Stimulated activated CD8-positive, alpha-beta memory T cell treated with anti-CD3 and anti-CD28 coated beads, Interleukin-12 subunit alpha, Interleukin-12 subunit beta, amount 100 ng/mL, for 4 hours (primary cell): ENCODE data around the gene ATP1A2.

ENCODE experiments used
- DNase-seq: peaks from one replicate; pipeline ENCODE4 v3.0.0-alpha.2; 2020; ENCODE audit warnings: low read depth

Gene ATP1A2

GRCh38 chr1:160146107-160146506 lies 30.5 kb downstream of the ATP1A2 start:
- DNase-seq, result no peak

DNA sequence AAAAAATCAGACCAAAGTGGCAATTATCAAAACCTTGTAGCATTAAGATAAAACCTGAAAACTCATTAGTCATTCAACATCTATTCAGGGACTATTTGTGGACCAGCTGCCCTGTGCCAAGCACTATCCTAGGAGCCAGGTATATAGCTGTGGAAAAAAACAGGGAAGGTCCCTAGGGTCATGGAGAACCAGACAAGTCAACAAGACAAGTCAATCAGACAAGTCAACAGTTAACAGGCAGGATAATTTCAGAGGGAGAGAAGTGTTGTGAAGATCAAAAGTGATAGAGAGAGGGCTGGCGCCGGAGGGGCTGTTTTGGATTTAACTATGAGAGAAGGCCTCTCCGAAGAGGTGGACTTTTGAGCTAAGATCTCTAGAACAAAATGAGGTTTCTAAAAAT lies 32.6 kb downstream of the ATP1A2 start:
- DNase-seq, result no peak

DNA sequence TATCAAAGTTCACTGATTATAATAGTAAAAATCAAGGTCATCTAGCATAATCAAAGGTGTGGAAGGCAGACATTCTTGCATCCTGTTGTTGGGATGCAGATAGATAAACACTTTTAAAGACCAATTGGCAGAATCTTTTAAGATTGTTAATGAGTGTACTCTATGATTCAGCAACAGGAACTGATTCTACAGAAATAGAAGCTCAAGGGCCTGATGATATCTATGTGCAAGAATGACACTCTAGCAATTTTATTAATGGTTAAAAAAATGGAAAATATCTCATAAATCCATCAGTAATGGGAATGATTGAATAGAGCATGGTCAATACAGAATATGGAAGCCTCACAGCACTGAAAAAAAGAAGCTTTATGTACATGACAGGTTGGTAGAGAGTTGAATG lies 33.7 kb downstream of the ATP1A2 start:
- no peak for DNase-seq

GRCh38 chr1:160149716-160150115 lies 34.2 kb downstream of the ATP1A2 start:
- no peak for DNase-seq

DNA sequence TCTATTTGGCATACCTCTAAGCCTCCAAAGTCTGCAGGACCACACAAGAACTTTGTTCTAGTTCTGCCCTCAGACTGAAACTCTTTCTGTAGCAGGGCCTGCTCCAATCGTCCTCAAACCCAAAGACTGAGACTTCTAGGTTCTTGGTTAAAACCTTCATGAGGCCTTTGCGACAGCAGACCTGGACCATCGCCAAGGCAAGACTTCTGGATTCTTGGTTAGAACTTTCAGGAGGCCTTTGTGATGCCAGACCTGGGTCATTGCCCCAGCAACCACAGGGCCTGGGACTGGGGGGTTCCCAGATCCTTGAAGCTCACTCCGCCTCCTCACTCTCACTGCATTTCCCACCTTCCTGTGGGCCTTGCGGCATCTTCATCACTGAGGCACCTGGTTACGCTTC lies 35.7 kb downstream of the ATP1A2 start, which contains the start of gene ATP1A4:
TSS of gene ATP1A4 (plus strand) at position 301 of the 400 bp plus-strand sequence. CDS start 438 bp downstream, outside the sequence.
- DNase-seq, result no peak

- no peak for DNase-seq
Observed at GRCh38 chr1:160154790-160155189, 39.2 kb downstream of the ATP1A2 start.

DNA sequence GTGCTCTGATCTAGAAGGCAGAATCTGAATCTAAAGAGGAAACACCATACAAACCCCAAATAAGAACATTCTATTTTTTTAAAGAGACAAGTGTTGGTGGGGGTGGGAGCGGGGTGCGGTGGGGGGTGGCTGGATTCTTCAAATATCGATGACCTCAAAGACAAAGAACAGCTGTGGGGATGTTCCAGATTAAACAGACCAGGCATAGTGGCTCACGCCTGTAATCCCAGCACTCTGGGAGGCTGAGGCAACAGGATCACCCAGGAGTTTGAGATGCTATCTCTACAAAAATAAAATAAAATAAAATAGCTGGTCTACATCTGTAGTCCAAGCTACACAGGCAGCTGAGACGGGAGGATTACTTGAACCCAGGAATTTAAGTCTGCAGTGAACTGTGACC lies 40.8 kb downstream of the ATP1A2 start:
- DNase-seq, result no peak

GRCh38 chr1:160157174-160157573 lies 41.6 kb downstream of the ATP1A2 start:
- no peak for DNase-seq

- no peak for DNase-seq
Observed at GRCh38 chr1:160158031-160158430, 42.5 kb downstream of the ATP1A2 start.

GRCh38 chr1:160158534-160158933 lies 43.0 kb downstream of the ATP1A2 start:
- no peak for DNase-seq

GRCh38 chr1:160159846-160160245 lies 44.3 kb downstream of the ATP1A2 start:
- no peak for DNase-seq

- DNase-seq, result no peak
Observed at GRCh38 chr1:160161965-160162705, 46.6 kb downstream of the ATP1A2 start.

- no peak for DNase-seq
Observed at GRCh38 chr1:160162931-160163330, 47.4 kb downstream of the ATP1A2 start.

DNA sequence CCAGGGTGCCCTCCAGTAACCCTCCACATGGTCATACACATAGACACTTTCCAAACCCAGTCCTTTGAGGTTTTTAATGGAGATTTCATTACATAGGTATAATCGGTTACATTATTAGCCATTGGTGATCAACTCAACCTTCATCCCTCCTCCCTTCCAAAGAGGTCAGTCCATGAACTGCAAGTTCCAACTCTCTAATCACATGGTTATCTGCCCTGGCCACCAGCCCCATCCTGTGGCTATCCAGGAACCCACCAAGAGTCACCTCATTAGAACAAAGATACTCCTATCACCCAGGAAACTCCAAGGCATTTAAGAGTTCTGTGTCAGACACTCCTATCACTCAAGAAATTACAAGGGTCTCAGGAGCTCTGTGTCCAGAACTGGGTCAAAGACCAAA lies 48.1 kb downstream of the ATP1A2 start:
- DNase-seq, result no peak

DNA sequence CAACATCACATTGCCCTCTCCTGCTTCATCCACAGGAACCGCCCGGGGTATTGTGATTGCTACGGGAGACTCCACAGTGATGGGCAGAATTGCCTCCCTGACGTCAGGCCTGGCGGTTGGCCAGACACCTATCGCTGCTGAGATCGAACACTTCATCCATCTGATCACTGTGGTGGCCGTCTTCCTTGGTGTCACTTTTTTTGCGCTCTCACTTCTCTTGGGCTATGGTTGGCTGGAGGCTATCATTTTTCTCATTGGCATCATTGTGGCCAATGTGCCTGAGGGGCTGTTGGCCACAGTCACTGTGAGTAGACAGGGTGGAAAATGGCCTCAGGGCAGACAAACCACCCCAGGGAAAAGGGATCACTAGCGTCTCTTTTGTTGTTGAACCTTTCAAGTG lies 48.6 kb downstream of the ATP1A2 start:
- no peak for DNase-seq

DNA sequence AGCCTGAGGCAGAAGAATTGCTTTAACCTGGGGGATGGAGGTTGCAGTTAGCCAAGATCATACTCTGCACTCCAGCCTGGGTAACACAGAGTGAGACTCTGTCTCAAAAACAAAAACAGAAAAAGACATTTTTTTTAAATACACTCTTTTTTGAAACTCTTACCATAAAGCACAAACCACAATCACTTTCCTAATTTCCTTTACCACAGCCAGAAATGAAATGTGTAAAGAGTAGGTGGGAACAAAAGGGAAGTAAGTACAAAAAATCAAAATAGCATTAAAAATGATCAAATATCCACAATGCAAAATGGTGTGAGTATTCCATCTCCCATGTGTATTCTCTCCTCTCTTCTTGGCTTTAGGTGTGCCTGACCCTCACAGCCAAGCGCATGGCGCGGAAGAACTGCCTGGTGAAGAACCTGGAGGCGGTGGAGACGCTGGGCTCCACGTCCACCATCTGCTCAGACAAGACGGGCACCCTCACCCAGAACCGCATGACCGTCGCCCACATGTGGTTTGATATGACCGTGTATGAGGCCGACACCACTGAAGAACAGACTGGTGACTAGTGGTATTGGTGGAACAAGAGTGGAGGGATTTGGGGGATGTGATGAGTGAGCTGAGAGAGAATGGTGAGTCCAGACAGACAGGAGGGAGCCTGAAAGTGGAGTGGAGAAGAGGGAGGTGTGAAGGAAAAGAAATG lies 50.8 kb downstream of the ATP1A2 start:
- DNase-seq, result no peak

DNA sequence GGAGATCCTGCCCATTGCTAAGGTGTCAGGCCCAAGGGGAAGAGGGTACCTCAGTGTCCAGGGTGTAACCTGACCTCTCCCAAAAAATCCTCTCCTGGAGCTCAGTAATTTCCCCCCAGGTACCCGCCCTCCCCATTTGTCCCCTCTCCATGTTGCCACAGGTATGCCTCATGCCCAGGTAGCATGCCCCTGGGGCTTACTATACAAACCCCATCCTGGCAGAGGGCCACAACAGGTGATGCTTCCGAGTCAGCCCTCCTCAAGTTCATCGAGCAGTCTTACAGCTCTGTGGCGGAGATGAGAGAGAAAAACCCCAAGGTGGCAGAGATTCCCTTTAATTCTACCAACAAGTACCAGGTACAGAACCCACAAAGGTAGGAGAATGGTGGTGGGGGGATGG lies 51.5 kb downstream of the ATP1A2 start:
- no peak for DNase-seq

DNA sequence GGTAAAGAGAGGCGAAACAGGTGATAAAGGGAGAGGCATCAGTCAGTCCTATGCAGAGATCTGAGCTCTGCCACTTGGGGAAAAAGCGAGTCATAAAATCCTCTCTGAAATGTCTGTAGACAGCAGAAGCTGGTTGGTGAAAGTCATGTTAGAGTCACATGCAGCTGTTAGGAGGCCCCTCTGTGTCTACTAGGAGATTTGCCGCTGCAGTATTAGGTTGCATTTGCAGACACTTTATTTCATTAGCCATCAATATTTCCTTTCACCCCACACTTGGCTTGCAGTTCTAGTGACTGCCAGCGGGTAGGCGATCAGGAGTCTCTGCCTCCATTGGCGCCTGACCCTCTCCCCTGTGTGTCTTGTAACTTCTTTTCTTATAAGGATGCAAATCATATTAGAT lies 52.0 kb downstream of the ATP1A2 start:
- DNase-seq, result no peak

GRCh38 chr1:160168016-160168415 lies 52.5 kb downstream of the ATP1A2 start:
- no peak for DNase-seq

GRCh38 chr1:160168609-160169369 lies 53.2 kb downstream of the ATP1A2 start:
- DNase-seq, result no peak

DNA sequence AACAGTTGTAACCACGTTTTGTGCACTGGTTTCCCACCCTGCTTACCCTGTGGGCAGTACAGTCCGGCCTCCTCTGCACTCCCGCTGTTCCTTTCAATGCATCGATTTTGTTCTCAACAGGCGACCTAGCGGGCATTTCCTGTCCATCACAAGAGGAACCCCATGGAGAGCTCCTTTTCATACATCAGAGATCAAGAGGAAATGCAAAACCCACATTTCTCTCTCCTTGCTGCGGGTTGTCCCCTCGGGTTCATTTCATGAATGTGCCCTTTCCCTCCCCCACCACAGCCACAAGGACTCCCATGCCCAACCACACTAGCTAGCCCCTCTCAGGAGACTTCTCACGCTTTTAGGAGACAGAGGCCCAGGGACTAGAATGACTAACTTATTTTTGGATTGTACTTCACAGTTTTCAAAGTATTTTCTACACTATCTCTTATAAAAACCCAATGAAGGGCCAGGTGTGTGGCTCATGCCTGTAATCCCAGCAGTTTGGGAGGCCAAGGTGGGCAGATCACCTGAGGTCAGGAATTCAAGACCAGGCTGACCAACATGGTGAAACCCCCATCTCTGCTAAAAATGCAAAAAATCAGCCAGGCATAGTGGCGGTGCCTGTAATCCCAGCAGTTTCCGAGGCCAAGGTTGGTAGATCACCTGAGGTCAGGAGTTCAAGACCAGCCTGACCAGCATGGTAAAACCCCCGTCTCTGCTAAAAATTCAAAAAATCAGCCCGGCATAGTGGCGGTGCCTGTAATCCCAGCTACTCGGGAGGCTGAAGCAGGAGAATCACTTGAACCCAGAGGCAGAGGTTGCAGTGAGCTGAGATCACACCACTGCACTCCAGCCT lies 54.2 kb downstream of the ATP1A2 start:
- no peak for DNase-seq

DNA sequence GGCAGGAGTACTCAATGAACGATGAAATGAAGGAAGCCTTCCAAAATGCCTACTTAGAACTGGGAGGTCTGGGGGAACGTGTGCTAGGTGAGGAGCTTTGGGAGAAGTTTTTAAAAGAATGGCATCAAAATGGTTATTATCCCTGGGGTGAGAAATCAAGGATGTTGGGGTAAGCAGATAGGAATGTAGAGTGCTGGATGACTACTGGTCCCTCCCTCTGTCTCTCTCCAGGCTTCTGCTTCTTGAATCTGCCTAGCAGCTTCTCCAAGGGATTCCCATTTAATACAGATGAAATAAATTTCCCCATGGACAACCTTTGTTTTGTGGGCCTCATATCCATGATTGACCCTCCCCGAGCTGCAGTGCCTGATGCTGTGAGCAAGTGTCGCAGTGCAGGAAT lies 55.8 kb downstream of the ATP1A2 start:
- DNase-seq, result no peak
